Endothelial cell of umbilical vein (primary cell): ENCODE results near the gene ASB13. TPM values are rescaled to one million over a fixed set of nuclear protein-coding genes. Genes with fewer than 3 reads are reported as not detected.

Experiments used
- BruUV-seq: library from RNA; stranded (reverse); fragments of 400-500 nt; replicated peaks from 2 replicates; lab custom pipeline; 2021; lab: Mats Ljungman, UMichigan
- CTCF ChIA-PET: fragments of 300-600, 350-600 bp; sonication (Branson Sonifier 250); formaldehyde crosslinking; loops from one replicate; lab custom pipeline; 2021; ENCODE audit warnings: antibody characterized with exemption, inconsistent platforms; lab: Charles Lee
- POLR2A ChIA-PET: fragments of 300-600, 350-600 bp; sonication (Branson Sonifier 250); formaldehyde crosslinking; loops from one replicate; lab custom pipeline; 2021; ENCODE audit warnings: antibody characterized with exemption, inconsistent platforms; lab: Charles Lee
- DNase-seq: peaks from one replicate; pipeline ENCODE4 v3.0.0-alpha.2; 2011; ENCODE audit warnings: low read depth, low spot score
- FAIRE-seq: peaks from 2 replicates; lab custom pipeline; 2011; peaks lifted over from hg19 to GRCh38; lab: Jason Lieb, UNC
- H2AFZ ChIP-seq: 2 replicates; pipeline ENCODE4 v1.6.0; 2012; ENCODE audit warnings: low read depth, low read length, control low read depth, inconsistent platforms
- H3K27ac ChIP-seq: 2 replicates; pipeline ENCODE4 v1.5.1; 2011; ENCODE audit warnings: low read depth, mild to moderate bottlenecking, control low read depth, low read length, moderate library complexity; ENCODE audit not compliant: insufficient read depth
- H3K27me3 ChIP-seq, 2 experiments: 2 replicates each; pipeline versions ENCODE4 v1.6.0 to v1.6.1; 2011; ENCODE audit warnings: low read length in 2 of 2, mixed read lengths in 1 of 2; ENCODE audit not compliant: control insufficient read depth in 2 of 2, insufficient read depth in 2 of 2
- H3K36me3 ChIP-seq, 2 experiments: 2 replicates in 1 of 2; 3 replicates in 1 of 2; pipeline ENCODE4 v1.5.1; 2011; ENCODE audit warnings: low read length in 2 of 2, mild to moderate bottlenecking in 1 of 2, moderate library complexity in 1 of 2; ENCODE audit not compliant: control insufficient read depth in 2 of 2, insufficient read depth in 2 of 2; ENCODE audit errors: extremely low read depth in 1 of 2
- H3K4me1 ChIP-seq: 3 replicates; pipeline ENCODE4 v1.5.1; 2011; ENCODE audit warnings: mild to moderate bottlenecking, low read length; ENCODE audit not compliant: control insufficient read depth, insufficient read depth; ENCODE audit errors: extremely low read depth
- H3K4me2 ChIP-seq: 2 replicates; pipeline ENCODE4 v1.6.1; 2011; ENCODE audit warnings: low read length, control low read depth, mixed read lengths; ENCODE audit not compliant: insufficient read depth
- H3K4me3 ChIP-seq, 3 experiments: fragments of 200-600 bp in 1 of 3; sonication (generic), shearing (Covaris generic) in 1 of 3; replicated peaks in 1 of 3; 2 replicates each; pipeline ENCODE4 v1.5.1; 2011 to 2016; ENCODE audit warnings: control low read depth in 3 of 3, low read length in 3 of 3, mild to moderate bottlenecking in 2 of 3, inconsistent platforms in 1 of 3, low read depth in 1 of 3, moderate library complexity in 1 of 3; ENCODE audit not compliant: insufficient read depth in 1 of 3
- H3K79me2 ChIP-seq: 2 replicates; pipeline ENCODE4 v1.6.0; 2012; ENCODE audit warnings: low read length, inconsistent platforms; ENCODE audit not compliant: control insufficient read depth, insufficient read depth
- H3K9ac ChIP-seq: replicated peaks from 2 replicates; pipeline ENCODE3; 2011; ENCODE audit warnings: low read length, control low read depth; ENCODE audit not compliant: insufficient read depth; ENCODE audit errors: extremely low read depth
- H3K9me1 ChIP-seq: replicated peaks from 3 replicates; pipeline ENCODE4 v1.6.0; 2011; ENCODE audit warnings: mild to moderate bottlenecking, low read length; ENCODE audit not compliant: control insufficient read depth, insufficient read depth; ENCODE audit errors: extremely low read depth
- H3K9me3 ChIP-seq: replicated peaks from 2 replicates; pipeline ENCODE4 v1.5.1; 2012; ENCODE audit warnings: low read length, inconsistent platforms; ENCODE audit not compliant: control insufficient read depth, insufficient read depth
- H4K20me1 ChIP-seq: replicated peaks from 2 replicates; pipeline ENCODE3; 2011; ENCODE audit warnings: mild to moderate bottlenecking, low read length; ENCODE audit not compliant: control insufficient read depth, insufficient read depth; ENCODE audit errors: extremely low read depth
- EZH2 ChIP-seq: IDR thresholded peaks from 2 replicates; pipeline ENCODE4 v1.6.1; 2012; ENCODE audit warnings: borderline replicate concordance, low read depth, mild to moderate bottlenecking, moderate library complexity, low read length, inconsistent platforms; ENCODE audit not compliant: severe bottlenecking
- FOS ChIP-seq: IDR thresholded peaks from 2 replicates; pipeline ENCODE4 v1.6.1; 2011; ENCODE audit warnings: mild to moderate bottlenecking, low read length, moderate library complexity, borderline replicate concordance; ENCODE audit not compliant: insufficient read depth
- GATA2 ChIP-seq: IDR thresholded peaks from 2 replicates; pipeline ENCODE4 v1.7.0; 2011; ENCODE audit warnings: low read depth, mild to moderate bottlenecking, moderate library complexity, mixed read lengths, low read length; ENCODE audit not compliant: insufficient read length, insufficient read depth
- JUN ChIP-seq: IDR thresholded peaks from 2 replicates; pipeline ENCODE4 v1.6.1; 2011; ENCODE audit warnings: borderline replicate concordance, low read depth; ENCODE audit not compliant: insufficient read length, insufficient read depth
- MYC ChIP-seq: IDR thresholded peaks from one replicate; pipeline ENCODE4 v1.6.1; 2011; ENCODE audit warnings: mild to moderate bottlenecking, low read depth, low read length
- POLR2A ChIP-seq: IDR thresholded peaks from 2 replicates; pipeline ENCODE4 v1.6.1; 2012; ENCODE audit warnings: low read depth, mild to moderate bottlenecking, control low read depth, low read length
- POLR2AphosphoS5 ChIP-seq: IDR thresholded peaks from 2 replicates; pipeline ENCODE4 v1.6.1; 2012; ENCODE audit warnings: low read depth, mild to moderate bottlenecking, control low read depth, low read length, moderate library complexity; ENCODE audit not compliant: insufficient read depth
- dilution Hi-C: fragments of 300-500 bp; cut with MboI; formaldehyde crosslinking; loops from one replicate; pipeline ENCODE4 v1.15.0; 2019; ENCODE audit warnings: low sequenced_read_pairs; ENCODE audit not compliant: extremely low pct_ligation_motif_present
- intact Hi-C: fragments of 100-400 bp; cut with micrococcal nuclease; formaldehyde crosslinking; loops from one replicate; pipeline ENCODE4 v1.10.0; 2022
- polyA plus RNA-seq, 4 experiments: library from polyadenylated mRNA; depleted of rRNA in 3 of 4; stranded (reverse) in 3 of 4; unstranded in 1 of 4; fragments of >200 nt; gene quantifications; 2 replicates each; pipeline versions ENCODE4 v1.2.1 to v1.2.3, GENCODE V29; 2011 to 2012; ENCODE audit warnings: missing spikeins in 1 of 4
- total RNA-seq: library from RNA; stranded (reverse); gene quantifications from 2 replicates; pipeline ENCODE4 v1.2.3, GENCODE V29; 2021
- TF ChIP-seq, protein P1 (sequence below): IDR thresholded peaks from 2 replicates; pipeline ENCODE4 v1.6.1; 2011; ENCODE audit not compliant: insufficient read depth, insufficient read length
- TF ChIP-seq, protein P2 (sequence below), 2 donors: IDR thresholded peaks; 1 replicate in 1 of 2; 2 replicates in 1 of 2; pipeline ENCODE4 v1.5.1; 2011; ENCODE audit warnings: low read length in 2 of 2, mild to moderate bottlenecking in 2 of 2, moderate library complexity in 2 of 2, control low read depth in 1 of 2, inconsistent platforms in 1 of 2, low read depth in 1 of 2; ENCODE audit not compliant: insufficient read depth in 1 of 2; ENCODE audit errors: extremely low read depth in 1 of 2

Gene ASB13
- total and polyA plus RNA-seq, 2 donors (not counting 3 experiments of a cell fraction or from before 2014, with no cell fraction given) = 6.3 to 7.3 TPM

DNA sequence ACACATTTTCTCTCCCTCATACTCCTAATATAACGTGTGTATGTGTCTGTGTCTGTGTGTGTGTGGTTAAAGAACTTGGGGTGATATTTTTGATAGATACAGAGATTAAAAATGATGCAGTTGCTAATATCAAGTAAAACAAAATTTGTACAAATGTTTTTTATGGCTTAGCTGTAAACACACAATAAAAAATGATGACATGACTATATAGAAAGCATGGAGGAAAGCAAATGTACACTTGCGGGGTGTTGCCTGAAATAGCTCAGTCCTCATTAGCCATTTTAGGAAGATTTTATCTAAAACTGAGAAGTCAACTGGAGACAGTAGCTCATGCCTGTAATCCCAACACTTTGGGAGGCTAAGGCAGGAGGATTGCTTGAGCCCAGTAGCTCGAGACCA lies 12.6 kb upstream of the ASB13 start:
- intact Hi-C loops = no loop called here
- H3K27me3 ChIP-seq = peaks cover 19 to 26% of the 10 kb centered on the region in 2 experiments
- no peaks in the 10 kb centered on the region for H3K36me3 ChIP-seq
- H3K9ac ChIP-seq = no peak overlapping the region
- TF ChIP-seq, protein P1, sequence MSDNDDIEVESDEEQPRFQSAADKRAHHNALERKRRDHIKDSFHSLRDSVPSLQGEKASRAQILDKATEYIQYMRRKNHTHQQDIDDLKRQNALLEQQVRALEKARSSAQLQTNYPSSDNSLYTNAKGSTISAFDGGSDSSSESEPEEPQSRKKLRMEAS = no peak
- no peak for TF ChIP-seq JUN
- TF ChIP-seq MYC = no peak
- no peak for TF ChIP-seq POLR2AphosphoS5
- TF ChIP-seq, protein P2, sequence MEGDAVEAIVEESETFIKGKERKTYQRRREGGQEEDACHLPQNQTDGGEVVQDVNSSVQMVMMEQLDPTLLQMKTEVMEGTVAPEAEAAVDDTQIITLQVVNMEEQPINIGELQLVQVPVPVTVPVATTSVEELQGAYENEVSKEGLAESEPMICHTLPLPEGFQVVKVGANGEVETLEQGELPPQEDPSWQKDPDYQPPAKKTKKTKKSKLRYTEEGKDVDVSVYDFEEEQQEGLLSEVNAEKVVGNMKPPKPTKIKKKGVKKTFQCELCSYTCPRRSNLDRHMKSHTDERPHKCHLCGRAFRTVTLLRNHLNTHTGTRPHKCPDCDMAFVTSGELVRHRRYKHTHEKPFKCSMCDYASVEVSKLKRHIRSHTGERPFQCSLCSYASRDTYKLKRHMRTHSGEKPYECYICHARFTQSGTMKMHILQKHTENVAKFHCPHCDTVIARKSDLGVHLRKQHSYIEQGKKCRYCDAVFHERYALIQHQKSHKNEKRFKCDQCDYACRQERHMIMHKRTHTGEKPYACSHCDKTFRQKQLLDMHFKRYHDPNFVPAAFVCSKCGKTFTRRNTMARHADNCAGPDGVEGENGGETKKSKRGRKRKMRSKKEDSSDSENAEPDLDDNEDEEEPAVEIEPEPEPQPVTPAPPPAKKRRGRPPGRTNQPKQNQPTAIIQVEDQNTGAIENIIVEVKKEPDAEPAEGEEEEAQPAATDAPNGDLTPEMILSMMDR (IDR thresholded peaks at IDR 0.05; ENCODE audit: extremely low read depth in 1 of 2, insufficient read depth in 1 of 2, low read depth in 1 of 2, low read length in 2 of 2) = no peak
- no peak for TF ChIP-seq FOS
- TF ChIP-seq POLR2A = no peak
- no peak for TF ChIP-seq EZH2
- no peak for TF ChIP-seq GATA2
- dilution Hi-C loops = no loop called here
- no peak overlapping the region for H2AFZ ChIP-seq
- POLR2A ChIA-PET = no interaction called here
- no peaks in the 10 kb centered on the region for H3K9me1 ChIP-seq
- DNase-seq = no peak
- no peak overlapping the region for H3K4me2 ChIP-seq
- peaks cover under 1% of the 10 kb centered on the region for H3K4me1 ChIP-seq
- no peak overlapping the region for H3K27ac ChIP-seq
- H3K4me3 ChIP-seq = no peak overlapping the region
- no peak for FAIRE-seq
- no TSS peak for BruUV-seq
- H4K20me1 ChIP-seq = no peaks in the 10 kb centered on the region
- no peaks in the 10 kb centered on the region for H3K79me2 ChIP-seq
- CTCF ChIA-PET = interaction anchor here (0.7 to 1.2 kb wide), 2 partner anchors 25 to 237 kb away, joined by 3 to 4 read pairs; no protein-coding TSS in a partner anchor
- H3K9me3 ChIP-seq = no peaks in the 10 kb centered on the region
